Measurements from ENCODE around the gene EFR3B. TPM values are rescaled to one million over a fixed set of nuclear protein-coding genes. Genes with fewer than 3 reads are reported as not detected.
A peak's percentile ranks its signal among the peaks of the same experiment; 100 is the strongest.

EFR3B gene
- total and polyA plus RNA-seq, 2 of the 4 experiments (the other 2 are of a cell fraction) = 0.38 to 0.90 TPM

GRCh38 chr2:25141120-25141519 lies 99.2 kb downstream of the EFR3B start:
- Histone ChIP-seq H3K9me1 (ENCODE audit: insufficient read depth, low read length) (no peaks in the 10 kb centered on the region), H3K36me3 (ENCODE audit: control insufficient read depth, insufficient read depth, low read length) (no peaks in the 10 kb centered on the region), H3K4me3 (ENCODE audit: insufficient read depth, low read depth, low read length) (no peak overlapping the region), H3K27ac (ENCODE audit: insufficient read depth, low read length) (no peak overlapping the region), H2BK20ac (ENCODE audit: low read depth, low read length) (no peak overlapping the region), H4K91ac (ENCODE audit: insufficient read depth, low read depth, low read length) (no peak overlapping the region), H3K56ac (ENCODE audit: extremely low read depth, insufficient read depth, low read length) (no peak overlapping the region), H2BK120ac (ENCODE audit: low read depth, low read length) (no peak overlapping the region), H3K27me3 (ENCODE audit: control insufficient read depth, insufficient read depth, low read length) (no peaks in the 10 kb centered on the region; the same call in 1 of the 2 replicates), H3K23ac (ENCODE audit: low read depth, low read length) (no peak overlapping the region), H3K4me1 (ENCODE audit: control insufficient read depth, insufficient read depth, low read length) (no peaks in the 10 kb centered on the region), H4K20me1 (ENCODE audit: insufficient read depth, low read length) (no peaks in the 10 kb centered on the region), H4K5ac (ENCODE audit: low read depth, low read length) (no peak overlapping the region), H3K4me2 (ENCODE audit: low read depth, low read length) (no peak overlapping the region), H3K14ac (replicated peaks; ENCODE audit: low read depth, low read length) (no peak overlapping the region), H4K8ac (ENCODE audit: low read depth in 2 of 2, low read length in 2 of 2) (no peak overlapping the region), H3K18ac (ENCODE audit: low read depth, low read length) (no peak overlapping the region), H2BK5ac (ENCODE audit: low read depth, low read length, poor library complexity, severe bottlenecking) (no peak overlapping the region), H3K4ac (ENCODE audit: low read depth, low read length) (no peak overlapping the region), H3K79me1 (ENCODE audit: low read depth in 1 of 2, low read length in 2 of 2) (no peaks in the 10 kb centered on the region), H2AFZ (replicated peaks; ENCODE audit: low read length, poor library complexity) (peak overlapping the region; percentile 23), H3K9ac (ENCODE audit: low read depth, low read length) (no peak overlapping the region), H2BK15ac (ENCODE audit: low read depth, low read length) (no peak overlapping the region), H2AK5ac (ENCODE audit: low read depth, low read length) (no peak overlapping the region), H3K9me3 (ENCODE audit: control insufficient read depth, insufficient read depth, low read length) (no peaks in the 10 kb centered on the region), H2AK9ac (replicated peaks; ENCODE audit: low read depth, low read length, poor library complexity) (no peak overlapping the region)
- DNase-seq (no peak), ATAC-seq (ENCODE audit: low read depth) (no peak)
- in situ Hi-C loops (cut with MboI; ENCODE audit: low sequenced_read_pairs) = loop anchor here (25.0 kb wide), 1 partner anchor 729 kb away; no protein-coding TSS in a partner anchor
- intact Hi-C loops (cut with micrococcal nuclease) = no loop called here
- POLR2A ChIA-PET (ENCODE audit: unreplicated experiment) = no interaction called here
- CTCF ChIA-PET = no interaction called here
- no CpG with 5 or more reads among the region's 8 CpGs for WGBS, 2 experiments (ENCODE audit: extremely low coverage in 2 of 2, insufficient read length in 1 of 2)
- TF ChIP-seq MXI1 (IDR thresholded peaks at IDR 0.05; ENCODE audit: borderline replicate concordance, low read depth, low read length) = no peak
- dilution Hi-C loops (cut with HindIII; ENCODE audit: low sequenced_read_pairs, unreplicated experiment) = no loop called here
- no TSS peak for BruUV-seq (replicated peaks)

All from IMR-90 (cell line).